ENCODE measurements around the gene C2orf42. TPM values are rescaled to one million over a fixed set of nuclear protein-coding genes. Genes with fewer than 3 reads are reported as not detected.

C2orf42 gene
- total and polyA plus RNA-seq, 10 of the 15 experiments (the other 5 are each of a cell fraction or from before 2014, with no cell fraction given), result 5.5 to 19.8 (median 11.5) TPM

- TF ChIP-seq IKZF1 (conservative IDR thresholded peaks at IDR 0.05), result peak; percentile 95
- TF ChIP-seq GABPA (IDR thresholded peaks at IDR 0.05; ENCODE audit: low read depth), result no peak
- TF ChIP-seq RFX5 (IDR thresholded peaks at IDR 0.05; ENCODE audit: low read depth, low read length), result peak; percentile 75; the same call in 1 of the 2 replicates
- no peak; the same call in 1 of the 2 replicates for TF ChIP-seq ZNF217 (IDR thresholded peaks at IDR 0.05)
- TF ChIP-seq RAD21 (IDR thresholded peaks at IDR 0.05; ENCODE audit: insufficient read depth, low read depth, low read length), result peak; percentile 91
- TF ChIP-seq FOXM1 (IDR thresholded peaks at IDR 0.05; ENCODE audit: low read depth, low read length), result peak; percentile 79
- TF ChIP-seq USF1 (IDR thresholded peaks at IDR 0.05; ENCODE audit: borderline replicate concordance, extremely low read length, insufficient read depth, low read depth, low read length), result peak; percentile 81
- TF ChIP-seq TCF7 (IDR thresholded peaks at IDR 0.05; ENCODE audit: borderline replicate concordance), result peak; percentile 35; the same call in 1 of the 2 replicates
- TF ChIP-seq BCLAF1 (IDR thresholded peaks at IDR 0.05), result no peak
- no peak; the same call in 1 of the 2 replicates for TF ChIP-seq ZBED1 (IDR thresholded peaks at IDR 0.05; ENCODE audit: borderline replicate concordance)
- TF ChIP-seq RB1 (IDR thresholded peaks at IDR 0.05; ENCODE audit: borderline replicate concordance), result peak; percentile 99
- TF ChIP-seq, protein P1, sequence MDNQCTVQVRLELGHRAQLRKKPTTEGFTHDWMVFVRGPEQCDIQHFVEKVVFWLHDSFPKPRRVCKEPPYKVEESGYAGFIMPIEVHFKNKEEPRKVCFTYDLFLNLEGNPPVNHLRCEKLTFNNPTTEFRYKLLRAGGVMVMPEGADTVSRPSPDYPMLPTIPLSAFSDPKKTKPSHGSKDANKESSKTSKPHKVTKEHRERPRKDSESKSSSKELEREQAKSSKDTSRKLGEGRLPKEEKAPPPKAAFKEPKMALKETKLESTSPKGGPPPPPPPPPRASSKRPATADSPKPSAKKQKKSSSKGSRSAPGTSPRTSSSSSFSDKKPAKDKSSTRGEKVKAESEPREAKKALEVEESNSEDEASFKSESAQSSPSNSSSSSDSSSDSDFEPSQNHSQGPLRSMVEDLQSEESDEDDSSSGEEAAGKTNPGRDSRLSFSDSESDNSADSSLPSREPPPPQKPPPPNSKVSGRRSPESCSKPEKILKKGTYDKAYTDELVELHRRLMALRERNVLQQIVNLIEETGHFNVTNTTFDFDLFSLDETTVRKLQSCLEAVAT (IDR thresholded peaks at IDR 0.05), result peak; percentile 86; the same call in 1 of the 2 replicates
- no peak for TF ChIP-seq ZZZ3 (IDR thresholded peaks at IDR 0.05; ENCODE audit: control insufficient read depth, insufficient read length, low read depth)
- TF ChIP-seq BHLHE40 (IDR thresholded peaks at IDR 0.05; ENCODE audit: borderline replicate concordance in 1 of 2, low read depth in 2 of 2, low read length in 1 of 2), result peak; percentile 100
- no peak for TF ChIP-seq MTA3 (IDR thresholded peaks at IDR 0.05; ENCODE audit: borderline replicate concordance, low read length)
- TF ChIP-seq ZNF687 (IDR thresholded peaks at IDR 0.05), result peak; percentile 30
Measured at GRCh38 chr2:70142590-70143313, 48.1 kb downstream of the C2orf42 start (continued).
